Sigmoid colon (tissue), 7 donors: ENCODE results near the gene ARHGAP30. TPM values are rescaled to one million over a fixed set of nuclear protein-coding genes. Genes with fewer than 3 reads are reported as not detected.

Experiments
- DNase-seq: peaks from one replicate; pipeline ENCODE4 v3.0.0-alpha.2; 2019
- H3K27ac ChIP-seq, 4 donors: fragments of 200-600 bp; sonication (generic); one replicate each; pipeline ENCODE4 v1.5.1; 2016 to 2019; ENCODE audit warnings: mild to moderate bottlenecking in 1 of 4
- H3K27me3 ChIP-seq, 3 donors: fragments of 200-600 bp; sonication (generic); one replicate each; pipeline ENCODE4 v1.5.1; 2019; ENCODE audit warnings: mild to moderate bottlenecking in 1 of 3
- H3K36me3 ChIP-seq, 4 donors: fragments of 200-600 bp; sonication (generic); one replicate each; pipeline ENCODE4 v1.5.1; 2016 to 2019
- H3K4me1 ChIP-seq, 4 donors: fragments of 200-600 bp; sonication (generic); one replicate each; pipeline ENCODE4 v1.5.1; 2017 to 2019
- H3K4me3 ChIP-seq, 4 donors: fragments of 200-600 bp; sonication (generic); one replicate each; pipeline ENCODE4 v1.5.1; 2017 to 2019; ENCODE audit warnings: mild to moderate bottlenecking in 2 of 4, moderate library complexity in 1 of 4
- H3K9me3 ChIP-seq, 4 donors: fragments of 200-600 bp in 3 of 4; sonication (generic) in 3 of 4; one replicate each; pipeline versions ENCODE4 v1.5.1 to v1.6.1; 2013 to 2019
- CTCF ChIP-seq, 4 experiments: fragments of 450-650 bp in 3 of 4; fragments of 200-600 bp in 1 of 4; IDR thresholded peaks; one replicate each; pipeline ENCODE4 v1.5.1; 2016 to 2019; ENCODE audit warnings: antibody characterized with exemption in 4 of 4, mild to moderate bottlenecking in 3 of 4, moderate library complexity in 2 of 4
- EP300 ChIP-seq, 4 donors: sonication (generic); formaldehyde crosslinking; IDR thresholded peaks; one replicate each; pipeline ENCODE4 v1.6.1; 2017; ENCODE audit warnings: antibody characterized with exemption in 4 of 4
- POLR2A ChIP-seq, 2 donors: fragments of 450-650 bp; IDR thresholded peaks; one replicate each; pipeline ENCODE4 v1.6.1; 2016; ENCODE audit warnings: antibody characterized with exemption in 2 of 2, mild to moderate bottlenecking in 2 of 2, moderate library complexity in 2 of 2
- POLR2AphosphoS5 ChIP-seq, 4 donors: sonication (generic); formaldehyde crosslinking; IDR thresholded peaks; one replicate each; pipeline ENCODE4 v1.6.1; 2017; ENCODE audit warnings: antibody characterized with exemption in 4 of 4
- WGBS, 2 donors: extraction: QIAGEN DNeasy Blood & Tissue Kit; methylation state at CpG; one replicate each; pipeline ENCODE4 v1.1.7; 2013; 5-methylcytosine and 5-hydroxymethylcytosine counted together
- intact Hi-C: fragments of 100-400 bp; cut with DNase I; formaldehyde crosslinking; loops from one replicate; pipeline ENCODE4 v1.15.1; 2023
- polyA plus RNA-seq, 3 donors: library from polyadenylated mRNA; stranded (reverse); fragments of 200-250 nt; gene quantifications; one replicate each; pipeline ENCODE4 v1.2.3, GENCODE V29; 2013
- small RNA-seq, 3 donors: library from RNA; depleted of rRNA; stranded (forward); fragments of <200 nt; gene quantifications; one replicate each; pipeline ENCODE3, GENCODE V24; 2016
- total RNA-seq, 4 donors: library from RNA; depleted of rRNA; stranded (reverse); fragments of >200 nt; gene quantifications; one replicate each; pipeline ENCODE4 v1.1.0, GENCODE V29; 2016
- donor health status: healthy with polysubstance abuse.
- donor health status: Bipolar disorder and iron deficiency.
- donor health status: healthy.

ARHGAP30 gene
- total and polyA plus RNA-seq, 7 donors = 4.4 to 37.8 (median 6.1) TPM

- H3K4me3 ChIP-seq = no peak overlapping the region
- DNase-seq = no peak
- no peak for TF ChIP-seq EP300 (IDR thresholded peaks at IDR 0.05)
- TF ChIP-seq CTCF (IDR thresholded peaks at IDR 0.05) = no peak
- no peak for TF ChIP-seq POLR2A (IDR thresholded peaks at IDR 0.05)
- TF ChIP-seq POLR2AphosphoS5 (IDR thresholded peaks at IDR 0.05) = no peak
- H3K4me1 ChIP-seq = no peaks in the 10 kb centered on the region
- H3K27ac ChIP-seq = no peak overlapping the region
- intact Hi-C loops = no loop called here
- H3K9me3 ChIP-seq = no peaks in the 10 kb centered on the region
- 68 to 83% methylated on average over 11 of the region's 11 CpGs for WGBS, 2 donors
- peaks cover 0 to 10% (median 0%) of the 10 kb centered on the region in 4 donors for H3K36me3 ChIP-seq
- no peaks in the 10 kb centered on the region for H3K27me3 ChIP-seq
Measured at GRCh38 chr1:161000736-161001480, 68.8 kb downstream of the ARHGAP30 start.

- H3K27me3 ChIP-seq = no peaks in the 10 kb centered on the region
- WGBS, 2 donors = 93 to 97% methylated on average over 5 of the region's 5 CpGs
- H3K4me3 ChIP-seq = no peak overlapping the region
- no peaks in the 10 kb centered on the region for H3K9me3 ChIP-seq
- no peak for TF ChIP-seq EP300 (IDR thresholded peaks at IDR 0.05)
- no peak for TF ChIP-seq CTCF (IDR thresholded peaks at IDR 0.05)
- TF ChIP-seq POLR2A (IDR thresholded peaks at IDR 0.05) = no peak
- TF ChIP-seq POLR2AphosphoS5 (IDR thresholded peaks at IDR 0.05) = no peak
- no peak overlapping the region for H3K27ac ChIP-seq
- H3K36me3 ChIP-seq = peaks cover 0 to 10% (median 0%) of the 10 kb centered on the region in 4 donors
- H3K4me1 ChIP-seq = no peaks in the 10 kb centered on the region
- no peak for DNase-seq
- intact Hi-C loops = loop anchor here (5.0 kb wide), 1 partner anchor 98 kb away; the partner anchor contains the start of gene KLHDC9
Measured at GRCh38 chr1:160999376-160999775, 70.3 kb downstream of the ARHGAP30 start.

- Histone ChIP-seq H3K4me3 (no peak overlapping the region), H3K27me3 (no peaks in the 10 kb centered on the region), H3K4me1 (no peaks in the 10 kb centered on the region), H3K36me3 (peaks cover 0 to 10% (median 0%) of the 10 kb centered on the region in 4 donors), H3K9me3 (no peaks in the 10 kb centered on the region), H3K27ac (peak overlapping the region in 1 of 4 donors; percentile 46)
- no peak for TF ChIP-seq POLR2A (IDR thresholded peaks at IDR 0.05)
- no peak for TF ChIP-seq EP300 (IDR thresholded peaks at IDR 0.05)
- peak in 1 of 4 donors; percentile 9 for TF ChIP-seq POLR2AphosphoS5 (IDR thresholded peaks at IDR 0.05)
- peak in 2 of 4 experiments; percentile 18 to 32 for TF ChIP-seq CTCF (IDR thresholded peaks at IDR 0.05)
- DNase-seq = no peak
- WGBS, 2 donors = 68 to 79% methylated on average over 1 of the region's 1 CpG
- intact Hi-C loops = loop anchor here (5.0 kb wide), 1 partner anchor 100 kb away; the partner anchor contains the start of gene KLHDC9
Measured at GRCh38 chr1:160997323-160998038, 72.2 kb downstream of the ARHGAP30 start.

Small RNAs within 50 kb of the gene (small RNA-seq; reads per million reads assigned to genes)
- gene AL591806.2 = 0 reads per million in 3 donors

Other genes starting within 250 kb of the ARHGAP30 start
- under 1 TPM in 3 of 4 donors, not detected in 1; 0.16 to 0.36 (median 0.27) TPM for gene CD244, start 207.0 kb downstream of the ARHGAP30 start, total RNA-seq
- gene CD244, start 207.0 kb downstream of the ARHGAP30 start, polyA plus RNA-seq = 1 to 10 TPM in 2 of 3 donors, not detected in 1; 1.0 to 1.8 TPM
- under 1 TPM in 2 of 4 donors, not detected in 2; 0.66 to 0.71 TPM for gene ITLN1, start 184.7 kb downstream of the ARHGAP30 start, total RNA-seq
- gene ITLN1, start 184.7 kb downstream of the ARHGAP30 start, polyA plus RNA-seq = 100 to 1,000 TPM; 175 to 478 (median 284) TPM
- gene ITLN2, start 115.1 kb downstream of the ARHGAP30 start, total RNA-seq = not detected
- under 1 TPM in 1 of 3 donors, not detected in 2; 0.12 TPM for gene ITLN2, start 115.1 kb downstream of the ARHGAP30 start, polyA plus RNA-seq
- 10 to 100 TPM in 1 of 4 donors, 1 to 10 TPM in 3; 2.7 to 30.5 (median 5.9) TPM for gene F11R, start 48.7 kb downstream of the ARHGAP30 start, total RNA-seq
- gene F11R, start 48.7 kb downstream of the ARHGAP30 start, polyA plus RNA-seq = 10 to 100 TPM; 15.6 to 96.7 (median 34.0) TPM
- 10 to 100 TPM; 10.5 to 46.4 (median 27.8) TPM for gene TSTD1, start 30.9 kb downstream of the ARHGAP30 start, total RNA-seq
- 100 to 1,000 TPM; 115 to 609 (median 268) TPM for gene TSTD1, start 30.9 kb downstream of the ARHGAP30 start, polyA plus RNA-seq
- gene USF1, start 23.9 kb downstream of the ARHGAP30 start, total RNA-seq = 10 to 100 TPM; 54.8 to 76.2 (median 62.5) TPM
- 10 to 100 TPM; 25.8 to 84.6 (median 42.5) TPM for gene USF1, start 23.9 kb downstream of the ARHGAP30 start, polyA plus RNA-seq
- gene NECTIN4, start 19.7 kb upstream of the ARHGAP30 start, total RNA-seq = not detected
- 1 to 10 TPM in 2 of 3 donors, not detected in 1; 1.2 to 2.8 TPM for gene NECTIN4, start 19.7 kb upstream of the ARHGAP30 start, polyA plus RNA-seq
- 10 to 100 TPM in 2 of 4 donors, 1 to 10 TPM in 2; 5.8 to 14.1 (median 10.8) TPM for gene KLHDC9, start 28.5 kb upstream of the ARHGAP30 start, total RNA-seq
- 10 to 100 TPM in 1 of 3 donors, 1 to 10 TPM in 2; 4.7 to 11.1 (median 9.6) TPM for gene KLHDC9, start 28.5 kb upstream of the ARHGAP30 start, polyA plus RNA-seq
- 10 to 100 TPM; 40.7 to 63.4 (median 45.9) TPM for gene PFDN2, start 48.1 kb upstream of the ARHGAP30 start, total RNA-seq
- 100 to 1,000 TPM in 2 of 3 donors, 10 to 100 TPM in 1; 82.3 to 115 (median 104) TPM for gene PFDN2, start 48.1 kb upstream of the ARHGAP30 start, polyA plus RNA-seq
- gene NIT1, start 48.2 kb upstream of the ARHGAP30 start, total RNA-seq = 10 to 100 TPM; 24.4 to 39.6 (median 33.1) TPM
- 10 to 100 TPM; 46.8 to 66.6 (median 66.5) TPM for gene NIT1, start 48.2 kb upstream of the ARHGAP30 start, polyA plus RNA-seq
- gene DEDD, start 62.8 kb upstream of the ARHGAP30 start, total RNA-seq = 10 to 100 TPM; 27.7 to 34.2 (median 30.2) TPM
- 10 to 100 TPM; 24.0 to 30.6 (median 30.5) TPM for gene DEDD, start 62.8 kb upstream of the ARHGAP30 start, polyA plus RNA-seq
- 10 to 100 TPM; 49.0 to 77.8 (median 70.3) TPM for gene UFC1, start 84.1 kb upstream of the ARHGAP30 start, total RNA-seq
- gene UFC1, start 84.1 kb upstream of the ARHGAP30 start, polyA plus RNA-seq = 100 to 1,000 TPM; 129 to 249 (median 232) TPM
- 10 to 100 TPM; 11.4 to 24.1 (median 13.1) TPM for gene USP21, start 89.6 kb upstream of the ARHGAP30 start, total RNA-seq
- gene USP21, start 89.6 kb upstream of the ARHGAP30 start, polyA plus RNA-seq = 10 to 100 TPM; 16.2 to 22.2 (median 17.3) TPM
- gene PPOX, start 96.5 kb upstream of the ARHGAP30 start, total RNA-seq = 10 to 100 TPM; 16.6 to 30.9 (median 21.3) TPM
- 10 to 100 TPM in 2 of 3 donors, 1 to 10 TPM in 1; 7.4 to 17.7 (median 16.2) TPM for gene PPOX, start 96.5 kb upstream of the ARHGAP30 start, polyA plus RNA-seq
- gene B4GALT3, start 107.6 kb upstream of the ARHGAP30 start, total RNA-seq = 10 to 100 TPM; 10.7 to 19.3 (median 14.8) TPM
- 10 to 100 TPM; 13.4 to 33.4 (median 16.8) TPM for gene B4GALT3, start 107.6 kb upstream of the ARHGAP30 start, polyA plus RNA-seq
- 10 to 100 TPM in 2 of 4 donors, 1 to 10 TPM in 2; 6.4 to 78.2 (median 10.8) TPM for gene ADAMTS4, start 129.2 kb upstream of the ARHGAP30 start, total RNA-seq
- 1 to 10 TPM in 1 of 3 donors, under 1 TPM in 2; 0.23 to 4.5 (median 0.60) TPM for gene ADAMTS4, start 129.2 kb upstream of the ARHGAP30 start, polyA plus RNA-seq
- gene NDUFS2, start 132.5 kb upstream of the ARHGAP30 start, total RNA-seq = 100 to 1,000 TPM in 1 of 4 donors, 10 to 100 TPM in 3; 79.6 to 113 (median 92.6) TPM
- gene NDUFS2, start 132.5 kb upstream of the ARHGAP30 start, polyA plus RNA-seq = 100 to 1,000 TPM; 113 to 194 (median 123) TPM
- gene FCER1G, start 145.4 kb upstream of the ARHGAP30 start, total RNA-seq = 10 to 100 TPM; 14.4 to 86.4 (median 56.9) TPM
- 100 to 1,000 TPM in 1 of 3 donors, 10 to 100 TPM in 2; 77.7 to 243 (median 80.5) TPM for gene FCER1G, start 145.4 kb upstream of the ARHGAP30 start, polyA plus RNA-seq
- gene APOA2, start 153.7 kb upstream of the ARHGAP30 start, total RNA-seq = not detected
- under 1 TPM in 1 of 3 donors, not detected in 2; 0.26 TPM for gene APOA2, start 153.7 kb upstream of the ARHGAP30 start, polyA plus RNA-seq
- gene TOMM40L, start 156.2 kb upstream of the ARHGAP30 start, total RNA-seq = 10 to 100 TPM; 12.6 to 20.2 (median 14.8) TPM
- gene TOMM40L, start 156.2 kb upstream of the ARHGAP30 start, polyA plus RNA-seq = 10 to 100 TPM; 15.0 to 23.1 (median 18.5) TPM
- not detected for gene NR1I3, start 168.3 kb upstream of the ARHGAP30 start, total RNA-seq
- gene NR1I3, start 168.3 kb upstream of the ARHGAP30 start, polyA plus RNA-seq = under 1 TPM in 1 of 3 donors, not detected in 2; 0.13 TPM
- 10 to 100 TPM in 1 of 4 donors, 1 to 10 TPM in 2, under 1 TPM in 1; 0.71 to 15.2 (median 3.7) TPM for gene PCP4L1, start 188.9 kb upstream of the ARHGAP30 start, total RNA-seq
- gene PCP4L1, start 188.9 kb upstream of the ARHGAP30 start, polyA plus RNA-seq = 1 to 10 TPM in 1 of 3 donors, not detected in 2; 2.3 TPM
- 1 to 10 TPM; 3.1 to 10.0 (median 6.0) TPM for gene MPZ, start 240.1 kb upstream of the ARHGAP30 start, total RNA-seq
- gene MPZ, start 240.1 kb upstream of the ARHGAP30 start, polyA plus RNA-seq = 1 to 10 TPM; 1.2 to 4.1 (median 3.0) TPM
- 10 to 100 TPM; 21.2 to 83.5 (median 38.1) TPM for gene SDHC, start 244.5 kb upstream of the ARHGAP30 start, total RNA-seq
- 100 to 1,000 TPM; 221 to 371 (median 234) TPM for gene SDHC, start 244.5 kb upstream of the ARHGAP30 start, polyA plus RNA-seq